ENCODE measurements around the gene TMEM123. TPM values are rescaled to one million over a fixed set of nuclear protein-coding genes. Genes with fewer than 3 reads are reported as not detected.

TMEM123 gene
- total RNA-seq, 1 experiment from 2014 or later: 400 TPM

DNA sequence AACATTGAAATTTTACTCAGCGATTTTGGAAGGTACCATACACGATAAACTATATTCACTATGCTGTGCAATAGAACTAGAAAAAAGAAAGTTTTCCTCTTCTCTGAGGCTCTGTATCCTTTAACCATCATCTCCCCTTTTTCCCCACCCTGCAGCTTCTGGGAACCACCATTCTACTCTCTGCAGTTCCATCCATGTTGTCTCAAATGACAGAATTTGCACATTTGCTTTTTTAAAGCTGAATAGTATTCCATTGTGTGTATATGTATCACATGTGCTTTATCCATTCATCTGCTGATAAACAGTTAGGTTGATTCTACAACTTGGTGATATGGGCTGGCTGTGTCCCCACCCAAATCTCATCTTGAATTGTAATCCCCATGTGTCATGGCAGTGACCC lies 21.2 kb downstream of the TMEM123 start:
- Histone ChIP-seq H3K27me3 (replicated peaks; ENCODE audit: control insufficient read depth, insufficient read depth, low read length) (no peaks in the 10 kb centered on the region), H3K4me1 (peaks cover 32% of the 10 kb centered on the region), H3K9me3 (peaks cover 34% of the 10 kb centered on the region), H3K4me3 (ENCODE audit: low read depth, low read length) (no peak overlapping the region), H3K36me3 (ENCODE audit: control insufficient read depth, insufficient read depth, low read length) (peaks cover 13% of the 10 kb centered on the region)
- ChIA-PET POLR2A (no interaction called here), CTCF (no interaction called here)
- H3K4me1 Mint-ChIP-seq (ENCODE audit: low read depth, unreplicated experiment): peaks cover 35% of the 10 kb centered on the region
- no peak overlapping the region for H3K4me3 Mint-ChIP-seq (ENCODE audit: unreplicated experiment)
- H3K27ac Mint-ChIP-seq (ENCODE audit: unreplicated experiment): no peak overlapping the region
- no TSS peak for BruUV-seq (replicated peaks)
- no peaks in the 10 kb centered on the region for H3K27me3 Mint-ChIP-seq (ENCODE audit: insufficient read depth, unreplicated experiment)
- TF ChIP-seq, protein P1, sequence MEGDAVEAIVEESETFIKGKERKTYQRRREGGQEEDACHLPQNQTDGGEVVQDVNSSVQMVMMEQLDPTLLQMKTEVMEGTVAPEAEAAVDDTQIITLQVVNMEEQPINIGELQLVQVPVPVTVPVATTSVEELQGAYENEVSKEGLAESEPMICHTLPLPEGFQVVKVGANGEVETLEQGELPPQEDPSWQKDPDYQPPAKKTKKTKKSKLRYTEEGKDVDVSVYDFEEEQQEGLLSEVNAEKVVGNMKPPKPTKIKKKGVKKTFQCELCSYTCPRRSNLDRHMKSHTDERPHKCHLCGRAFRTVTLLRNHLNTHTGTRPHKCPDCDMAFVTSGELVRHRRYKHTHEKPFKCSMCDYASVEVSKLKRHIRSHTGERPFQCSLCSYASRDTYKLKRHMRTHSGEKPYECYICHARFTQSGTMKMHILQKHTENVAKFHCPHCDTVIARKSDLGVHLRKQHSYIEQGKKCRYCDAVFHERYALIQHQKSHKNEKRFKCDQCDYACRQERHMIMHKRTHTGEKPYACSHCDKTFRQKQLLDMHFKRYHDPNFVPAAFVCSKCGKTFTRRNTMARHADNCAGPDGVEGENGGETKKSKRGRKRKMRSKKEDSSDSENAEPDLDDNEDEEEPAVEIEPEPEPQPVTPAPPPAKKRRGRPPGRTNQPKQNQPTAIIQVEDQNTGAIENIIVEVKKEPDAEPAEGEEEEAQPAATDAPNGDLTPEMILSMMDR (IDR thresholded peaks at IDR 0.05; ENCODE audit: insufficient read depth in 1 of 2, low read depth in 1 of 2, low read length in 1 of 2, severe bottlenecking in 1 of 2, unreplicated experiment in 1 of 2): no peak
- H3K9me3 Mint-ChIP-seq (ENCODE audit: unreplicated experiment): peaks cover 34% of the 10 kb centered on the region
- peaks cover 78% of the 10 kb centered on the region for H3K36me3 Mint-ChIP-seq (ENCODE audit: insufficient read depth, unreplicated experiment)
- intact Hi-C loops (cut with micrococcal nuclease; ENCODE audit: unreplicated experiment): loop anchor here (2.0 kb wide), 1 partner anchor 21 kb away; no protein-coding TSS in a partner anchor
- no peak for DNase-seq

DNA sequence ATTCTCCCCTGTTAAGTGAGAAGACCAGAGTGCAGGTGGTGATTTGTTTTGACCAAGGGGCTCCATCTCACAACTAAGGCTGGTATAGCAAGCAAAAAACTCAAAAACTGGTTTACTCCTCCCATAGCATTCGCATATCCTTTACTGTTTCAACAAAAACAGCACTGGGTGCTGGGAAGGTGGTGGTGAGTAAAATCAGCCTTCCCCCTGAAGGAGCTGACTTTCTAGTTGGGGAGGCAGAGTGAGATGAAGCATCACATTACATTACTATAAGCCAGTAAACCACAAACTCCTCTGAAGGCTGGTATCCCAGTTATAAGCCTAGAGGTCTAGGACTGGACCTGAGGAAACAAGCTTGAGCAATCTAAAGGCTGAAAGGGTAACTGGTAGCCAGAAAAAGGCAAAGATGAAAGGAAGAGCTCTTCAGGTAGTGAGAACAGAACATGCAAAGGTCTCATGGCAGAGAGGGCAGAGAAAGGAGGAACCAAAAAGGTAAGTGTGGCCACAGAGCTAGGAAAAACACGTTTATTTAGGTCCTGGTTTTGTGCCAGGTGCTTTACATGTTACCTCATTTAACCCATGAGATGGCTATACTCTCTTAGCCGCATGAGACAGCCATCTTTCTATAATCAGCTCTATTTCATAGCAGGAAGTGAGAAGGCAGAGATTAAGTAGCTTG lies 22.3 kb downstream of the TMEM123 start:
- Histone ChIP-seq H3K36me3 (ENCODE audit: control insufficient read depth, insufficient read depth, low read length) (peaks cover 13% of the 10 kb centered on the region), H3K9me3 (peaks cover 33% of the 10 kb centered on the region), H3K27me3 (replicated peaks; ENCODE audit: control insufficient read depth, insufficient read depth, low read length) (no peaks in the 10 kb centered on the region), H3K4me3 (ENCODE audit: low read depth, low read length) (no peak overlapping the region), H3K4me1 (peaks cover 41% of the 10 kb centered on the region)
- peaks cover 40% of the 10 kb centered on the region for H3K4me1 Mint-ChIP-seq (ENCODE audit: low read depth, unreplicated experiment)
- intact Hi-C loops (cut with micrococcal nuclease; ENCODE audit: unreplicated experiment): loop anchor here (2.0 kb wide), 1 partner anchor 19 kb away; no protein-coding TSS in a partner anchor
- no TSS peak for BruUV-seq (replicated peaks)
- peaks cover 26% of the 10 kb centered on the region for H3K9me3 Mint-ChIP-seq (ENCODE audit: unreplicated experiment)
- peaks cover 67% of the 10 kb centered on the region for H3K36me3 Mint-ChIP-seq (ENCODE audit: insufficient read depth, unreplicated experiment)
- peak overlapping the region; percentile 28 for H3K27ac Mint-ChIP-seq (ENCODE audit: unreplicated experiment)
- H3K27me3 Mint-ChIP-seq (ENCODE audit: insufficient read depth, unreplicated experiment): no peaks in the 10 kb centered on the region
- ChIA-PET POLR2A (interaction anchor here (0.8 kb wide), 1 partner anchor 631 kb away, joined by 9 read pairs; no protein-coding TSS in a partner anchor), CTCF (no interaction called here)
- no peak for DNase-seq
- no peak overlapping the region for H3K4me3 Mint-ChIP-seq (ENCODE audit: unreplicated experiment)
- TF ChIP-seq, protein P1 (IDR thresholded peaks at IDR 0.05; ENCODE audit: insufficient read depth in 1 of 2, low read depth in 1 of 2, low read length in 1 of 2, severe bottlenecking in 1 of 2, unreplicated experiment in 1 of 2): no peak

DNA sequence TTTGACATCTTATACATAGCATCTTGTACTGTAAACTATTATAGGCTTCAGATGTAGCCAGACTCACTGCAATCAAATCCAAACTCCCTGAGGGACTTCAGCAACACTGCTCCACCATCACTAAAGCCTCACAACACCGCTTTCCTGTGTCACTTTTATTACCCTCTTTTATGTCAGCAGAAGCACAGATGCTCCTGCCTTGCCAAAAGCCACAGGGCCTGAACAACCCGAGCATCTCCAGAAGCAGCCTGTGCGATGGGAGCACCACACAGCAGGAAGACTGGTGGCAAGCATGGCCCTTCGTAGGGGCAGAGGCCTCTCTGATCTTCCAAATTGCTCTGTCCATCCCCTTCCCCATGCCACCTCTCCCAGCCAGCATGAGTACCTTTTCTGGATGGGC lies 22.9 kb downstream of the TMEM123 start:
- Histone ChIP-seq H3K36me3 (ENCODE audit: control insufficient read depth, insufficient read depth, low read length) (peaks cover 12% of the 10 kb centered on the region), H3K4me3 (ENCODE audit: low read depth, low read length) (no peak overlapping the region), H3K27me3 (replicated peaks; ENCODE audit: control insufficient read depth, insufficient read depth, low read length) (no peaks in the 10 kb centered on the region), H3K9me3 (peaks cover 27% of the 10 kb centered on the region), H3K4me1 (peaks cover 45% of the 10 kb centered on the region)
- intact Hi-C loops (cut with micrococcal nuclease; ENCODE audit: unreplicated experiment): loop anchor here (2.0 kb wide), 1 partner anchor 19 kb away; no protein-coding TSS in a partner anchor
- no peak for DNase-seq
- Mint-ChIP-seq H3K4me3 (ENCODE audit: unreplicated experiment) (no peak overlapping the region), H3K4me1 (ENCODE audit: low read depth, unreplicated experiment) (peaks cover 44% of the 10 kb centered on the region), H3K27me3 (ENCODE audit: insufficient read depth, unreplicated experiment) (no peaks in the 10 kb centered on the region), H3K36me3 (ENCODE audit: insufficient read depth, unreplicated experiment) (peaks cover 62% of the 10 kb centered on the region), H3K27ac (ENCODE audit: unreplicated experiment) (peak overlapping the region; percentile 28), H3K9me3 (ENCODE audit: unreplicated experiment) (peaks cover 20% of the 10 kb centered on the region)
- ChIA-PET CTCF (no interaction called here), POLR2A (interaction anchor here (0.8 kb wide), 1 partner anchor 632 kb away, joined by 9 read pairs; no protein-coding TSS in a partner anchor)
- TF ChIP-seq, protein P1 (IDR thresholded peaks at IDR 0.05; ENCODE audit: insufficient read depth in 1 of 2, low read depth in 1 of 2, low read length in 1 of 2, severe bottlenecking in 1 of 2, unreplicated experiment in 1 of 2): no peak
- BruUV-seq (replicated peaks): no TSS peak

Data from Caco-2 (cell line).